NB4 (cell line): Measurements from ENCODE around the gene MS4A8.

ENCODE experiments used
- CTCF ChIP-seq: IDR thresholded peaks from one replicate; pipeline ENCODE4 v1.5.1; 2012; ENCODE audit warnings: low read depth, low read length
- MAX ChIP-seq: IDR thresholded peaks from 2 replicates; pipeline ENCODE4 v1.6.1; 2011; ENCODE audit warnings: low read depth, low read length
- MYC ChIP-seq: IDR thresholded peaks from 2 replicates; pipeline ENCODE4 v1.6.1; 2011; ENCODE audit warnings: low read depth, low read length
- POLR2A ChIP-seq: IDR thresholded peaks from 2 replicates; pipeline ENCODE4 v1.6.1; 2011; ENCODE audit warnings: mild to moderate bottlenecking; ENCODE audit not compliant: insufficient read length; ENCODE audit errors: extremely low read depth

- no peak for TF ChIP-seq POLR2A
- no peak for TF ChIP-seq CTCF
- TF ChIP-seq MYC = no peak
- TF ChIP-seq MAX = no peak
Observed at GRCh38 chr11:60706931-60707330, 7.5 kb downstream of the MS4A8 start.
